B cell (primary cell): ENCODE measurements around the gene PDZD7. TPM values are rescaled to one million over a fixed set of nuclear protein-coding genes. Genes with fewer than 3 reads are reported as not detected.

Experiments used
- ATAC-seq: fragments of 200-7000 bp; cut with Tn5 transposase; one replicate; pipeline ENCODE4 v1.10.0; 2021; ENCODE audit warnings: low read depth, mild to moderate bottlenecking, moderate number of reproducible peaks, moderate library complexity
- CTCF ChIA-PET: fragments of 350-600 bp; sonication (Branson Sonifier 250); formaldehyde crosslinking; loops from one replicate; lab custom pipeline; 2021; ENCODE audit warnings: antibody characterized with exemption, inconsistent platforms; lab: Charles Lee
- POLR2A ChIA-PET: fragments of 350-600 bp; sonication (Branson Sonifier 250); formaldehyde crosslinking; loops from one replicate; lab custom pipeline; 2021; ENCODE audit warnings: antibody characterized with exemption; lab: Charles Lee
- DNase-seq: peaks from one replicate; pipeline ENCODE4 v3.0.0; 2013
- H2AFZ ChIP-seq: 2 replicates; pipeline ENCODE4 v1.6.1; 2012; ENCODE audit warnings: mild to moderate bottlenecking, low read depth, low read length; ENCODE audit not compliant: insufficient read depth, poor library complexity, severe bottlenecking
- H3K27ac ChIP-seq, 2 donors: 1 replicate in 1 of 2; 2 replicates in 1 of 2; pipeline ENCODE4 v1.5.1; 2012 to 2013; ENCODE audit warnings: low read length in 2 of 2, mild to moderate bottlenecking in 2 of 2, moderate library complexity in 1 of 2
- H3K27me3 ChIP-seq, 4 experiments: fragments of 200-600 bp in 1 of 4; sonication (generic) in 1 of 4; replicated peaks in 1 of 4; 1 replicate in 2 of 4; 2 replicates in 2 of 4; pipeline versions ENCODE4 v1.6.1 to v1.7.0; 2013 to 2016; ENCODE audit warnings: low read length in 3 of 4, mild to moderate bottlenecking in 2 of 4, mixed read lengths in 1 of 4, moderate library complexity in 1 of 4; ENCODE audit not compliant: insufficient read depth in 4 of 4, control insufficient read depth in 3 of 4; ENCODE audit errors: control extremely low read depth in 1 of 4
- H3K36me3 ChIP-seq, 2 experiments: replicated peaks in 1 of 2; 1 replicate in 1 of 2; 2 replicates in 1 of 2; pipeline versions ENCODE4 v1.6.1 to v1.7.1; 2013; ENCODE audit warnings: low read length in 1 of 2; ENCODE audit not compliant: insufficient read depth in 2 of 2, control insufficient read depth in 1 of 2; ENCODE audit errors: control extremely low read depth in 1 of 2, extremely low read depth in 1 of 2
- H3K4me1 ChIP-seq, 2 donors: fragments of 200-600 bp in 1 of 2; sonication (generic) in 1 of 2; 1 replicate in 1 of 2; 2 replicates in 1 of 2; pipeline versions ENCODE4 v1.5.1 to v1.6.1; 2013 to 2017; ENCODE audit warnings: low read length in 2 of 2; ENCODE audit not compliant: control insufficient read depth in 2 of 2, insufficient read depth in 2 of 2
- H3K4me2 ChIP-seq: replicated peaks from 2 replicates; pipeline ENCODE3; 2012; ENCODE audit warnings: mild to moderate bottlenecking, low read depth, low read length; ENCODE audit not compliant: poor library complexity, severe bottlenecking
- H3K4me3 ChIP-seq, 5 experiments: fragments of 200-600 bp in 1 of 5; sonication (generic) in 1 of 5; 1 replicate in 3 of 5; 2 replicates in 2 of 5; pipeline versions ENCODE4 v1.5.1 to v1.7.0; 2011 to 2016; ENCODE audit warnings: low read length in 4 of 5, mild to moderate bottlenecking in 4 of 5, low read depth in 2 of 5, control low read depth in 1 of 5, moderate library complexity in 1 of 5; ENCODE audit not compliant: insufficient read depth in 1 of 5; ENCODE audit errors: control extremely low read depth in 1 of 5, extremely low read depth in 1 of 5
- H3K79me2 ChIP-seq: fragments of 200-600 bp; sonication (generic); one replicate; pipeline ENCODE4 v1.6.0; 2016; ENCODE audit warnings: low read length; ENCODE audit not compliant: control insufficient read depth, insufficient read depth
- H3K9ac ChIP-seq: fragments of 200-600 bp; sonication (generic); 2 replicates; pipeline ENCODE4 v1.6.1; 2017; ENCODE audit warnings: mild to moderate bottlenecking, low read length, moderate library complexity
- H3K9me3 ChIP-seq, 3 donors: one replicate each; pipeline versions ENCODE4 v1.6.1 to v1.7.1; 2013; ENCODE audit warnings: low read length in 2 of 3; ENCODE audit not compliant: control insufficient read depth in 2 of 3, insufficient read depth in 1 of 3; ENCODE audit errors: control extremely low read depth in 1 of 3
- H4K20me1 ChIP-seq: 2 replicates; pipeline ENCODE4 v1.6.0; 2012; ENCODE audit warnings: mild to moderate bottlenecking, low read length; ENCODE audit not compliant: insufficient read depth, control insufficient read depth, poor library complexity, severe bottlenecking
- H3K27ac Mint-ChIP-seq: one replicate; pipeline ENCODE4 v1.8.0; 2021; ENCODE audit warnings: mixed read lengths
- H3K27me3 Mint-ChIP-seq: one replicate; pipeline ENCODE4 v1.8.0; 2021; ENCODE audit warnings: mixed read lengths
- H3K4me1 Mint-ChIP-seq: one replicate; pipeline ENCODE4 v1.8.0; 2021; ENCODE audit warnings: mixed read lengths
- H3K4me3 Mint-ChIP-seq: one replicate; pipeline ENCODE4 v1.8.0; 2021; ENCODE audit warnings: mixed read lengths
- H3K9me3 Mint-ChIP-seq: one replicate; pipeline ENCODE4 v1.8.0; 2022; ENCODE audit warnings: mixed read lengths; ENCODE audit not compliant: insufficient read depth
- EZH2 ChIP-seq: IDR thresholded peaks from 2 replicates; pipeline ENCODE4 v1.6.1; 2012; ENCODE audit warnings: borderline replicate concordance, low read depth, mild to moderate bottlenecking, moderate library complexity, low read length; ENCODE audit not compliant: insufficient read depth, poor library complexity, severe bottlenecking
- WGBS: methylation state at CpG from one replicate; pipeline ENCODE4 v1.1.5; 2013; ENCODE audit warnings: missing lambda C conversion rate; ENCODE audit not compliant: insufficient coverage; 5-methylcytosine and 5-hydroxymethylcytosine counted together
- intact Hi-C: fragments of 100-400 bp; cut with micrococcal nuclease; formaldehyde crosslinking; loops from one replicate; pipeline ENCODE4 v1.10.0; 2022
- polyA plus RNA-seq: library from polyadenylated mRNA; depleted of rRNA; stranded (reverse); fragments of >200 nt; gene quantifications from 2 replicates; pipeline ENCODE4 v1.2.3, GENCODE V29; 2012
- total RNA-seq, 2 donors: library from RNA; stranded (reverse); fragments of 120-200 nt in 1 of 2; gene quantifications; 1 replicate in 1 of 2; 2 replicates in 1 of 2; pipeline versions ENCODE4 v1.2.3 to v1.2.4, GENCODE V29; 2013 to 2022
- TF ChIP-seq, protein P1 (sequence below): fragments of 200-600 bp; IDR thresholded peaks from one replicate; pipeline ENCODE4 v1.8.0; 2022; ENCODE audit warnings: antibody characterized with exemption, mild to moderate bottlenecking

Gene PDZD7
- total and polyA plus RNA-seq, 2 donors (not counting 1 experiment from before 2014, with no cell fraction given): 0.64 to 0.69 TPM

DNA sequence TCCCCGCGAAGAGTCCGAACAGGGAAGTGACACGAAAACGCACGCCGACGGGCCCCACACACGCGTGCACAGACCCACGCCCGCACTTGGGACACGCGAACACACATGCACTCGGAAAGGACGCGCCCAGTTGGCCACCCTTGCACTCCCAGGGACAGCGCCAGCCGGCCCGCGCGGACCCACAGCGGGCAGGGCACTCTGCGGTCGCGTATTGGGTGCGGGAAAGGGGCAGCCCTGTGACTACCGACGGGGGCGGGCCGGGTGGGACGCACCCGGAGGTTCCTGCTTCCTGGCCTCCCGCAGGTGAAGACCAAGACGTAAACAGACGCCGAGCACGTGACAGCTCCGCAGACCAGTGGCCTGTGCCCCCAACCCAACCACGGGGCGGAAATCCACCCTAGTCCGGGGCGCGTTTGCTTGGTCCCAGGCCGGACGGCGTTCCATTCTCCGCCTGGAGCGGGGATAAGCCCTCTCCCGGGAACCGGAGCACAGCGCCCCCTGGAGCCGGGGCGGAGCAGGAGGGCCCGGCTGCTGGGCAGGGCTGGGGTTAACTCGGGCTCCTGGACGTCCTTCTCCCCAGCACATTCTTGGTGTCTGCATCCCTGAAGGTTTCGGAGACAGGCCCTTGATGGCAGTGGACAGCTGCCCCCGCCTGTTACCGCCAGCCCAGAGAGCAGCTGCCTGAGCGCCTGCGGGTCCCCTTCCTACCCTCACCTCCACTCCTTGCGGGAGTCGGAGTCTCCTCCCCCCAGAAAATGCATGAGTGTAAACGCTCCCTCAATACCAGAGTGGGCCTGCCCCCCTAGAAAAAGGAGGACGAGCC, 33.4 kb downstream of the PDZD7 start:
- Histone ChIP-seq H3K4me3 (peak overlapping the region; percentile 53 to 89 (median 86)), H2AFZ (peak overlapping the region; percentile 81), H3K9ac (peak overlapping the region; percentile 81), H3K4me2 (peak overlapping the region; percentile 95), H4K20me1 (peaks cover 23% of the 10 kb centered on the region), H3K4me1 (peaks cover 22 to 34% of the 10 kb centered on the region in 2 donors), H3K36me3 (peaks cover 0 to 7% of the 10 kb centered on the region in 2 experiments), H3K27me3 (peaks cover 0 to 2% (median 0%) of the 10 kb centered on the region in 4 experiments), H3K79me2 (no peaks in the 10 kb centered on the region), H3K9me3 (no peaks in the 10 kb centered on the region), H3K27ac (peak overlapping the region; percentile 84 to 87)
- peak overlapping the region; percentile 97 for H3K27ac Mint-ChIP-seq
- DNase-seq (peak; percentile 85), ATAC-seq (peak; percentile 40)
- H3K4me3 Mint-ChIP-seq: peak overlapping the region; percentile 95
- no peaks in the 10 kb centered on the region for H3K27me3 Mint-ChIP-seq
- intact Hi-C loops: loop anchor here (1.0 to 5.0 kb wide), 2 partner anchors 10 to 1375 kb away; partner anchors contain the start of genes MRPL43, SLC25A28 and TWNK
- TF ChIP-seq, protein P1, sequence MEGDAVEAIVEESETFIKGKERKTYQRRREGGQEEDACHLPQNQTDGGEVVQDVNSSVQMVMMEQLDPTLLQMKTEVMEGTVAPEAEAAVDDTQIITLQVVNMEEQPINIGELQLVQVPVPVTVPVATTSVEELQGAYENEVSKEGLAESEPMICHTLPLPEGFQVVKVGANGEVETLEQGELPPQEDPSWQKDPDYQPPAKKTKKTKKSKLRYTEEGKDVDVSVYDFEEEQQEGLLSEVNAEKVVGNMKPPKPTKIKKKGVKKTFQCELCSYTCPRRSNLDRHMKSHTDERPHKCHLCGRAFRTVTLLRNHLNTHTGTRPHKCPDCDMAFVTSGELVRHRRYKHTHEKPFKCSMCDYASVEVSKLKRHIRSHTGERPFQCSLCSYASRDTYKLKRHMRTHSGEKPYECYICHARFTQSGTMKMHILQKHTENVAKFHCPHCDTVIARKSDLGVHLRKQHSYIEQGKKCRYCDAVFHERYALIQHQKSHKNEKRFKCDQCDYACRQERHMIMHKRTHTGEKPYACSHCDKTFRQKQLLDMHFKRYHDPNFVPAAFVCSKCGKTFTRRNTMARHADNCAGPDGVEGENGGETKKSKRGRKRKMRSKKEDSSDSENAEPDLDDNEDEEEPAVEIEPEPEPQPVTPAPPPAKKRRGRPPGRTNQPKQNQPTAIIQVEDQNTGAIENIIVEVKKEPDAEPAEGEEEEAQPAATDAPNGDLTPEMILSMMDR: peak; percentile 98
- no peak for TF ChIP-seq EZH2
- ChIA-PET CTCF (interaction anchor here (0.6 to 8.4 kb wide), 19 partner anchors 7 to 462 kb away, joined by 3 to 70 read pairs (median 6); partner anchors contain the start of genes HIF1AN, MRPL43, PDZD7 and SFXN3), POLR2A (interaction anchor here (0.9 to 3.4 kb wide), 6 partner anchors 10 to 85 kb away, joined by 3 to 15 read pairs (median 6); partner anchors contain the start of genes MRPL43, PDZD7, SFXN3 and SLF2)
- no peaks in the 10 kb centered on the region for H3K9me3 Mint-ChIP-seq
- H3K4me1 Mint-ChIP-seq: peaks cover 29% of the 10 kb centered on the region
- WGBS: under 1% methylated on average over 61 of the region's 66 CpGs
